Pancreas (tissue), 10 donors: ENCODE data around the gene BCAP31. TPM values are rescaled to one million over a fixed set of nuclear protein-coding genes. Genes with fewer than 3 reads are reported as not detected.

Experiments
- ATAC-seq, 4 donors: fragments of 200-7000 bp; cut with Tn5 transposase; one replicate each; pipeline versions ENCODE4 v1.8.0 to v1.9.1; 2020; ENCODE audit warnings: mild to moderate bottlenecking in 4 of 4, moderate library complexity in 4 of 4
- DNase-seq, 6 donors: peaks; one replicate each; pipeline ENCODE4 v3.0.0-alpha.2; 2020
- FAIRE-seq: peaks from 2 replicates; lab custom pipeline; 2012; peaks lifted over from hg19 to GRCh38; lab: Jason Lieb, UNC
- H3K27ac ChIP-seq, 4 donors: fragments of 200-600 bp; sonication (generic); 1 replicate in 3 of 4; 2 replicates in 1 of 4; pipeline versions ENCODE4 v1.5.0 to v1.8.0; 2020
- H3K27me3 ChIP-seq, 4 donors: fragments of 200-600 bp; one replicate each; pipeline ENCODE4 v1.8.0; 2021
- H3K36me3 ChIP-seq, 3 donors: fragments of 200-600 bp; sonication (generic) in 1 of 3; one replicate each; pipeline versions ENCODE4 v1.5.0 to v1.8.0; 2020 to 2021
- H3K4me1 ChIP-seq, 3 donors: fragments of 200-600 bp; one replicate each; pipeline ENCODE4 v1.8.0; 2021
- H3K4me3 ChIP-seq, 4 donors: fragments of 200-600 bp; sonication (generic) in 2 of 4; one replicate each; pipeline versions ENCODE4 v1.5.0 to v1.8.0; 2020 to 2021
- H3K9me3 ChIP-seq, 4 donors: fragments of 200-600 bp; one replicate each; pipeline ENCODE4 v1.8.0; 2021
- CTCF ChIP-seq, 4 donors: fragments of 200-600 bp; sonication (generic) in 3 of 4; IDR thresholded peaks; one replicate each; pipeline versions ENCODE4 v1.5.0 to v1.8.0; 2021; ENCODE audit warnings: antibody characterized with exemption in 4 of 4
- WGBS, 2 donors: extraction: QIAGEN DNeasy Blood & Tissue Kit; methylation state at CpG; one replicate each; pipeline ENCODE4 v1.1.7; 2013; 5-methylcytosine and 5-hydroxymethylcytosine counted together
- intact Hi-C, 3 donors: fragments of 100-400 bp; cut with DNase I; formaldehyde crosslinking; loops; one replicate each; pipeline versions ENCODE4 v1.11.1 to v1.14.2; 2022
- polyA plus RNA-seq, 2 donors: library from polyadenylated mRNA; stranded (reverse); fragments of 200-250 nt; gene quantifications; one replicate each; pipeline ENCODE4 v1.2.3, GENCODE V29; 2013
- total RNA-seq, 6 donors: library from RNA; stranded (reverse); fragmentation: NEBNext Ultra II Directional in 4 of 6; extraction: Animal tissue kit (Norgen Biotek cat#: 25700) in 4 of 6; gene quantifications; one replicate each; pipeline versions ENCODE4 v1.2.1 to v1.2.4, GENCODE V29; 2021 to 2023
- donor health status: healthy with polysubstance abuse.
- donor health status: DM: no; HTN: no; CAD: no; lungs with moderate emphysema.
- donor health status: DM: no; HTN: no; CAD: no.
- donor health status: control.
- donor health status: control.
- donor health status: Bipolar disorder and iron deficiency.
- donor health status: DM: yes; HTN: yes; CAD: no.
- donor health status: DM: no; HTN: no; CAD: no.
- donor health status: DM: no; HTN: no; CAD: no.
- donor health status: DM: yes; HTN: yes; CAD: no.

BCAP31 gene
- total and polyA plus RNA-seq, 8 donors: 66.3 to 118 (median 85.6) TPM

- H3K36me3 ChIP-seq: no peaks in the 10 kb centered on the region
- DNase-seq (peak in 1 of 6 donors; percentile 4), ATAC-seq (no peak), FAIRE-seq (no peak)
- intact Hi-C loops: no loop called here
- no peaks in the 10 kb centered on the region for H3K27me3 ChIP-seq
- no peak overlapping the region for H3K4me3 ChIP-seq
- 83 to 85% methylated on average over 9 of the region's 9 CpGs for WGBS, 2 donors
- H3K4me1 ChIP-seq: no peaks in the 10 kb centered on the region
- no peaks in the 10 kb centered on the region for H3K9me3 ChIP-seq
- no peak for TF ChIP-seq CTCF (IDR thresholded peaks at IDR 0.05)
- no peak overlapping the region for H3K27ac ChIP-seq
Measured at GRCh38 chrX:153735274-153735673, 11.1 kb upstream of the BCAP31 start.

GRCh38 chrX:153734871-153735270 lies 10.7 kb upstream of the BCAP31 start:
- no peak for TF ChIP-seq CTCF (IDR thresholded peaks at IDR 0.05)
- WGBS, 2 donors: 61 to 87% methylated on average over 2 of the region's 2 CpGs
- intact Hi-C loops: no loop called here
- Histone ChIP-seq H3K9me3 (no peaks in the 10 kb centered on the region), H3K4me1 (no peaks in the 10 kb centered on the region), H3K27ac (no peak overlapping the region), H3K36me3 (no peaks in the 10 kb centered on the region), H3K4me3 (no peak overlapping the region), H3K27me3 (no peaks in the 10 kb centered on the region)
- ATAC-seq (no peak), FAIRE-seq (no peak), DNase-seq (peak in 1 of 6 donors; percentile 4)

- Histone ChIP-seq H3K36me3 (no peaks in the 10 kb centered on the region), H3K27ac (no peak overlapping the region), H3K27me3 (no peaks in the 10 kb centered on the region), H3K4me1 (no peaks in the 10 kb centered on the region), H3K4me3 (no peak overlapping the region), H3K9me3 (no peaks in the 10 kb centered on the region)
- no peak for FAIRE-seq
- intact Hi-C loops: no loop called here
- ATAC-seq: no peak
- 76 to 87% methylated on average over 15 of the region's 15 CpGs for WGBS, 2 donors
- TF ChIP-seq CTCF (IDR thresholded peaks at IDR 0.05): no peak
- DNase-seq: peak in 1 of 6 donors; percentile 48
Measured at GRCh38 chrX:153733651-153734240, 9.6 kb upstream of the BCAP31 start.

- ATAC-seq (peak in 2 of 4 donors; percentile 9 to 22), DNase-seq (peak in 1 of 6 donors; percentile 46), FAIRE-seq (no peak)
- no peak for TF ChIP-seq CTCF (IDR thresholded peaks at IDR 0.05)
- Histone ChIP-seq H3K36me3 (no peaks in the 10 kb centered on the region), H3K4me1 (peaks cover 0 to 9% (median 0%) of the 10 kb centered on the region in 3 donors), H3K27me3 (no peaks in the 10 kb centered on the region), H3K9me3 (no peaks in the 10 kb centered on the region), H3K4me3 (no peak overlapping the region), H3K27ac (no peak overlapping the region)
- intact Hi-C loops: no loop called here
- 93 to 96% methylated on average over 14 of the region's 14 CpGs for WGBS, 2 donors
Measured at GRCh38 chrX:153732401-153732800, 8.2 kb upstream of the BCAP31 start.

- Histone ChIP-seq H3K9me3 (no peaks in the 10 kb centered on the region), H3K4me3 (no peak overlapping the region), H3K27me3 (no peaks in the 10 kb centered on the region), H3K36me3 (no peaks in the 10 kb centered on the region), H3K27ac (no peak overlapping the region), H3K4me1 (peaks cover 0 to 9% (median 0%) of the 10 kb centered on the region in 3 donors)
- no peak for ATAC-seq
- intact Hi-C loops: no loop called here
- WGBS, 2 donors: 88 to 93% methylated on average over 3 of the region's 3 CpGs
- no peak for TF ChIP-seq CTCF (IDR thresholded peaks at IDR 0.05)
- FAIRE-seq: no peak
- no peak for DNase-seq
Measured at GRCh38 chrX:153731845-153732215, 7.6 kb upstream of the BCAP31 start.
